SU-DHL-6 (cell line): ENCODE results near the gene PTPRG.

Experiments
- H2AFZ ChIP-seq: fragments of 200-600 bp; sonication (generic); 2 replicates; pipeline ENCODE4 v1.6.1; 2014; ENCODE audit warnings: low read depth, mild to moderate bottlenecking, moderate library complexity, mixed read lengths, antibody characterized with exemption, low read length; ENCODE audit not compliant: severe bottlenecking
- H3F3A ChIP-seq: fragments of 200-600 bp; shearing (Covaris generic); 2 replicates; pipeline ENCODE4 v1.6.0; 2016; ENCODE audit warnings: antibody characterized with exemption, mild to moderate bottlenecking; ENCODE audit not compliant: insufficient read depth
- H3K27ac ChIP-seq: fragments of 200-600 bp; sonication (generic); 2 replicates; pipeline ENCODE4 v1.5.1; 2016; ENCODE audit warnings: low read depth, mild to moderate bottlenecking, low read length, moderate library complexity, mixed read lengths
- H3K27me3 ChIP-seq: fragments of 200-600 bp; sonication (generic), shearing (Covaris generic); 2 replicates; pipeline ENCODE4 v1.6.0; 2014; ENCODE audit warnings: mild to moderate bottlenecking, low read length
- H3K36me3 ChIP-seq: fragments of 200-600 bp; sonication (generic); 2 replicates; pipeline ENCODE4 v1.6.1; 2014; ENCODE audit warnings: mild to moderate bottlenecking, low read length, mixed read lengths
- H3K4me2 ChIP-seq: fragments of 300-600, 200-600 bp; shearing (Covaris generic), sonication (generic); 2 replicates; pipeline ENCODE4 v1.6.0; 2014; ENCODE audit warnings: low read length, low read depth, mild to moderate bottlenecking; ENCODE audit not compliant: poor library complexity, severe bottlenecking
- H3K4me3 ChIP-seq: fragments of 200-600 bp; sonication (generic); 2 replicates; pipeline ENCODE4 v1.5.1; 2014; ENCODE audit warnings: antibody characterized with exemption, low read length, mild to moderate bottlenecking, mixed read lengths; ENCODE audit not compliant: insufficient read depth, poor library complexity, severe bottlenecking
- H3K79me2 ChIP-seq: fragments of 200-600 bp; sonication (generic); 2 replicates; pipeline ENCODE4 v1.6.1; 2014; ENCODE audit warnings: mild to moderate bottlenecking, low read length, moderate library complexity; ENCODE audit not compliant: insufficient read depth
- H3K9ac ChIP-seq: fragments of 200-600 bp; sonication (generic); 2 replicates; pipeline ENCODE4 v1.7.0; 2014; ENCODE audit warnings: mild to moderate bottlenecking, low read length
- H3K9me2 ChIP-seq: fragments of 200-600 bp; sonication (generic); replicated peaks from 2 replicates; pipeline ENCODE4 v1.6.1; 2014; ENCODE audit warnings: low read length; ENCODE audit not compliant: insufficient read depth
- H3K9me3 ChIP-seq: fragments of 200-600 bp; sonication (generic); 2 replicates; pipeline ENCODE4 v1.6.1; 2014; ENCODE audit warnings: low read length, mixed read lengths; ENCODE audit not compliant: insufficient read depth
- H4K20me1 ChIP-seq: fragments of 200-600 bp; sonication (generic); 2 replicates; pipeline ENCODE4 v1.6.1; 2014; ENCODE audit warnings: low read depth, mild to moderate bottlenecking, antibody characterized with exemption, low read length, moderate library complexity, mixed read lengths
- EZH2phosphoT487 ChIP-seq: fragments of 200-600 bp; sonication (generic), shearing (Covaris generic); conservative IDR thresholded peaks from 2 replicates; pipeline ENCODE4 v1.6.1; 2018; ENCODE audit warnings: mild to moderate bottlenecking, antibody characterized with exemption, low read length, moderate library complexity, mixed read lengths
- TF ChIP-seq, protein P1 (sequence below): fragments of 200-600 bp; sonication (generic); IDR thresholded peaks from one replicate; pipeline ENCODE4 v1.5.1; 2017; ENCODE audit warnings: antibody characterized with exemption, mild to moderate bottlenecking, low read length, moderate library complexity; ENCODE audit not compliant: insufficient read depth, poor library complexity, severe bottlenecking

The PTPRG gene

DNA sequence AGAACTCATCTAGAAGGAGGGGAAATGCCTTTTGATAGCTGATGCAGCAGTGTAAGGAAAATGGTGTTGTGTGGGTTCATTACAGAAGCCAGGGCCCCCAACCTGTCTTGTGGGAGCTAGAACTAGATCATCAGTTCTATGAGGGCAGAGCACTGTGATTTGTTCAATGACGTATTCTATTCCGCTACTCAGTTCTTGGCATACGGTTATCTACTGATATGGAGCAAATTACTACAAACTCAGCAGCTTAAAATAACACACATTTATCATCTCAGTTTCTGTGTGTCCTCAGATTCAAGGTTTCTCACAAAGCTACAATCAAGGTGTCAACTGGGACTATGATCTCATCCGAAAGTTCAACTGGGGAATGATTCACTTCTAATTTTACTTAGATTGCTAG is 561.4 kb downstream of the PTPRG start:
- Histone ChIP-seq H3K9ac (no peak overlapping the region), H3K4me2 (no peak overlapping the region), H3K9me3 (no peaks in the 10 kb centered on the region), H3K4me3 (no peak overlapping the region), H2AFZ (no peak overlapping the region), H3F3A (no peaks in the 10 kb centered on the region), H3K36me3 (no peaks in the 10 kb centered on the region), H3K79me2 (no peaks in the 10 kb centered on the region), H3K9me2 (no peaks in the 10 kb centered on the region), H4K20me1 (no peaks in the 10 kb centered on the region), H3K27ac (no peak overlapping the region), H3K27me3 (no peaks in the 10 kb centered on the region)
- TF ChIP-seq EZH2phosphoT487 = no peak
- TF ChIP-seq, protein P1, sequence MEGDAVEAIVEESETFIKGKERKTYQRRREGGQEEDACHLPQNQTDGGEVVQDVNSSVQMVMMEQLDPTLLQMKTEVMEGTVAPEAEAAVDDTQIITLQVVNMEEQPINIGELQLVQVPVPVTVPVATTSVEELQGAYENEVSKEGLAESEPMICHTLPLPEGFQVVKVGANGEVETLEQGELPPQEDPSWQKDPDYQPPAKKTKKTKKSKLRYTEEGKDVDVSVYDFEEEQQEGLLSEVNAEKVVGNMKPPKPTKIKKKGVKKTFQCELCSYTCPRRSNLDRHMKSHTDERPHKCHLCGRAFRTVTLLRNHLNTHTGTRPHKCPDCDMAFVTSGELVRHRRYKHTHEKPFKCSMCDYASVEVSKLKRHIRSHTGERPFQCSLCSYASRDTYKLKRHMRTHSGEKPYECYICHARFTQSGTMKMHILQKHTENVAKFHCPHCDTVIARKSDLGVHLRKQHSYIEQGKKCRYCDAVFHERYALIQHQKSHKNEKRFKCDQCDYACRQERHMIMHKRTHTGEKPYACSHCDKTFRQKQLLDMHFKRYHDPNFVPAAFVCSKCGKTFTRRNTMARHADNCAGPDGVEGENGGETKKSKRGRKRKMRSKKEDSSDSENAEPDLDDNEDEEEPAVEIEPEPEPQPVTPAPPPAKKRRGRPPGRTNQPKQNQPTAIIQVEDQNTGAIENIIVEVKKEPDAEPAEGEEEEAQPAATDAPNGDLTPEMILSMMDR = no peak

DNA sequence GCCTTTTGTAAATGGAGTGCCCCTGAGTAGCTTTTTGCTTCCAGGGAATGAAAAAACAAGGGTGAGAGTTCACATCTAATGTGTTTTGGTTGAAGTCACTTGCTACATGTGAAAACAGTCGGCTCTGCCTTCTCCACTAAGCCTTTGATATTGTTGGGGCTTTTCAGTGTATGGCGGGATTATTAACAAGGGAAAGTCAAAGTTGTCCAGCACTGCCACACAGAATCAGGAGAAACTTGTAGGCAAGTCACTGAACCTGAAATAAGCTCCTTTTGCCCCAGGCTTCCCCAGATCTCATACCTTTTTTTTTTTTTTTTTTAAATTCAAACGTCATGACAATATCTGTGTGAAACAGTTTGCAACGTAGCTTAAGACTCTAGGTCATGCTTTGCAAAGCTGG is 564.0 kb downstream of the PTPRG start:
- no peaks in the 10 kb centered on the region for H3K36me3 ChIP-seq
- H3K4me3 ChIP-seq = no peak overlapping the region
- no peaks in the 10 kb centered on the region for H4K20me1 ChIP-seq
- no peaks in the 10 kb centered on the region for H3K9me2 ChIP-seq
- no peak overlapping the region for H3K9ac ChIP-seq
- H3K79me2 ChIP-seq = no peaks in the 10 kb centered on the region
- H2AFZ ChIP-seq = no peak overlapping the region
- no peaks in the 10 kb centered on the region for H3K9me3 ChIP-seq
- no peaks in the 10 kb centered on the region for H3K27me3 ChIP-seq
- no peak overlapping the region for H3K4me2 ChIP-seq
- no peak overlapping the region for H3K27ac ChIP-seq
- H3F3A ChIP-seq = no peaks in the 10 kb centered on the region
- no peak for TF ChIP-seq EZH2phosphoT487
- TF ChIP-seq, protein P1 = no peak

DNA sequence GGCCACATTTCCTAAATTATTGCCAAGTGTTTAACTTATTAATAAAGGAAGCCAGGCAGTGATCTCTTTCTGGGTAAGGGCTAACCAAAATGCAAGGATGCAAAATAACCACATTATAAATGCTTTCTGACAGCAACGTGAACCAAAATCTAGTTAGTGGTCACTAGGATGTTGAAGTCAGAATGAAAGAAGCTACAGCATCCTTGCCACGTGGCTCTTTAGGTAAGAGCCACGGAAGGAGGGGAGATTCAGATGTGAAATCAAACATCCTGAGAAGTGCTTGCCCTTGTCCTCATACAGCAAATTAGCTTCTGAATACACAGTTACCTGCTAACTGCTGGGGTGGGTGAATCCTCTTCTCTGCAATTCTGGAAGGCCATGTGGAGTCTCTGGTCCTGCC is 565.7 kb downstream of the PTPRG start:
- no peak overlapping the region for H3K4me3 ChIP-seq
- H3K9me3 ChIP-seq = no peaks in the 10 kb centered on the region
- no peaks in the 10 kb centered on the region for H3F3A ChIP-seq
- H3K36me3 ChIP-seq = no peaks in the 10 kb centered on the region
- no peaks in the 10 kb centered on the region for H3K27me3 ChIP-seq
- no peak overlapping the region for H2AFZ ChIP-seq
- H4K20me1 ChIP-seq = no peaks in the 10 kb centered on the region
- H3K9ac ChIP-seq = no peak overlapping the region
- TF ChIP-seq, protein P1 = no peak
- TF ChIP-seq EZH2phosphoT487 = no peak
- H3K79me2 ChIP-seq = no peaks in the 10 kb centered on the region
- no peak overlapping the region for H3K27ac ChIP-seq
- no peaks in the 10 kb centered on the region for H3K9me2 ChIP-seq
- H3K4me2 ChIP-seq = no peak overlapping the region

DNA sequence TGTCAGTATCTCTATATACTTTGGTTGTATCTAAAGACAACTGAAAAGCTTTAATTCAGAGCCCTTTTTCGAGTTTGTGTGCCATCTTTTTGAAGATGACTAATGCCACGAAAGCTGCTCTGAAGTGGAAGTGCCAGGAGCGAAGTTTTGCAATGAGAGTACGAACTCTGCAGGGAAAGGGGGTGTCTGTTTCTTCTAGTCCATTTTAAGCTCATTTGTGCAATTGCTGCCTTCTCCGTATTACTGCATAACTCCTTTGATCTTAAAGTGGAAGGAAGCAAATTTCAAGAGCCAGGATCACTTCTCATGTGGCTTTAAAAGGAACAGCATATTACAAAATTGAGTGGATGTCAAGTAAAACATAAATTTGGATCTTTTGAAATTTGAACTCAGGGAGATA is 566.7 kb downstream of the PTPRG start:
- Histone ChIP-seq H4K20me1 (no peaks in the 10 kb centered on the region), H3K4me3 (no peak overlapping the region), H3K79me2 (no peaks in the 10 kb centered on the region), H3K9ac (no peak overlapping the region), H3K9me2 (no peaks in the 10 kb centered on the region), H3K4me2 (no peak overlapping the region), H3K36me3 (no peaks in the 10 kb centered on the region), H3K9me3 (no peaks in the 10 kb centered on the region), H2AFZ (no peak overlapping the region), H3K27me3 (no peaks in the 10 kb centered on the region), H3F3A (no peaks in the 10 kb centered on the region), H3K27ac (no peak overlapping the region)
- TF ChIP-seq EZH2phosphoT487 = no peak
- TF ChIP-seq, protein P1 = no peak
